Memory B cell (primary cell): ENCODE measurements around the gene FBXW8.

Source experiments
- ATAC-seq: fragments of 150-1000 bp; cut with Tn5 transposase; 2 replicates; pipeline ENCODE4 v1.10.0; 2021; ENCODE audit warnings: low read depth, mild to moderate bottlenecking, moderate library complexity
- DNase-seq, 2 donors: peaks; one replicate each; pipeline ENCODE4 v3.0.0; 2022; ENCODE audit warnings: low spot score in 2 of 2
- H3K27ac Mint-ChIP-seq: one replicate; pipeline ENCODE4 v1.8.0; 2022; ENCODE audit warnings: mild to moderate bottlenecking, moderate library complexity, mixed read lengths
- H3K27me3 Mint-ChIP-seq: one replicate; pipeline ENCODE4 v1.8.0; 2022; ENCODE audit warnings: mixed read lengths
- H3K36me3 Mint-ChIP-seq: one replicate; pipeline ENCODE4 v1.8.0; 2022; ENCODE audit warnings: mild to moderate bottlenecking, mixed read lengths
- H3K4me1 Mint-ChIP-seq: one replicate; pipeline ENCODE4 v1.8.0; 2022; ENCODE audit warnings: mixed read lengths
- H3K4me3 Mint-ChIP-seq: one replicate; pipeline ENCODE4 v1.8.0; 2022; ENCODE audit warnings: mild to moderate bottlenecking, moderate library complexity, mixed read lengths
- H3K9me3 Mint-ChIP-seq: one replicate; pipeline ENCODE4 v1.8.0; 2022; ENCODE audit warnings: mixed read lengths

FBXW8 gene

GRCh38 chr12:116880213-116880816 is 30.4 kb upstream of the FBXW8 start:
- no peaks in the 10 kb centered on the region for H3K36me3 Mint-ChIP-seq
- H3K4me1 Mint-ChIP-seq: peaks cover 30% of the 10 kb centered on the region
- H3K4me3 Mint-ChIP-seq: peak overlapping the region; percentile 93
- ATAC-seq (no peak), DNase-seq (peak in 1 of 2 donors; percentile 24)
- peak overlapping the region; percentile 64 for H3K27ac Mint-ChIP-seq
- peaks cover 13% of the 10 kb centered on the region for H3K27me3 Mint-ChIP-seq
- H3K9me3 Mint-ChIP-seq: no peaks in the 10 kb centered on the region

- peak; percentile 80 for ATAC-seq
- H3K4me1 Mint-ChIP-seq: peaks cover 30% of the 10 kb centered on the region
Observed at GRCh38 chr12:116880817-116881324, 29.9 kb upstream of the FBXW8 start.

GRCh38 chr12:116881325-116881876 is 29.3 kb upstream of the FBXW8 start, which contains the start of gene HRK:
TSS of gene HRK (minus strand) at chr12:116881441. CDS start at chr12:116881307, 134 bp downstream.
- Mint-ChIP-seq H3K27me3 (peaks cover 13% of the 10 kb centered on the region), H3K4me1 (peaks cover 30% of the 10 kb centered on the region), H3K27ac (peak within 1 kb of the TSS; percentile 64), H3K4me3 (peak within 1 kb of the TSS; percentile 93), H3K36me3 (no peaks in the 10 kb centered on the region), H3K9me3 (no peaks in the 10 kb centered on the region)
- ATAC-seq: peak; percentile 20
- peak in 1 of 2 donors; percentile 22 for DNase-seq

More at GRCh38 chr12:116880817-116881324, 29.9 kb upstream of the FBXW8 start:
- H3K36me3 Mint-ChIP-seq: no peaks in the 10 kb centered on the region
- H3K9me3 Mint-ChIP-seq: no peaks in the 10 kb centered on the region
- peak; percentile 49 to 57 for DNase-seq
- peaks cover 13% of the 10 kb centered on the region for H3K27me3 Mint-ChIP-seq
- H3K27ac Mint-ChIP-seq: peak overlapping the region; percentile 64
- peak overlapping the region; percentile 93 for H3K4me3 Mint-ChIP-seq

- Mint-ChIP-seq H3K27ac (peak overlapping the region; percentile 64), H3K27me3 (peaks cover 14% of the 10 kb centered on the region), H3K9me3 (no peaks in the 10 kb centered on the region), H3K36me3 (no peaks in the 10 kb centered on the region), H3K4me1 (peaks cover 30% of the 10 kb centered on the region), H3K4me3 (peak overlapping the region; percentile 76)
- no peak for ATAC-seq
- no peak for DNase-seq
Observed at GRCh38 chr12:116881877-116882507, 28.8 kb upstream of the FBXW8 start.

GRCh38 chr12:116882742-116883141 is 28.0 kb upstream of the FBXW8 start:
- ATAC-seq (peak; percentile 44), DNase-seq (peak in 1 of 2 donors; percentile 26)
- Mint-ChIP-seq H3K9me3 (no peaks in the 10 kb centered on the region), H3K4me1 (peaks cover 30% of the 10 kb centered on the region), H3K27ac (peak overlapping the region; percentile 64), H3K27me3 (peaks cover 14% of the 10 kb centered on the region), H3K36me3 (no peaks in the 10 kb centered on the region), H3K4me3 (peak overlapping the region; percentile 76)

- Mint-ChIP-seq H3K4me3 (no peak overlapping the region), H3K36me3 (no peaks in the 10 kb centered on the region), H3K27me3 (peaks cover 8% of the 10 kb centered on the region), H3K9me3 (no peaks in the 10 kb centered on the region), H3K4me1 (peaks cover 20% of the 10 kb centered on the region), H3K27ac (peak overlapping the region; percentile 31)
- ATAC-seq (no peak), DNase-seq (no peak)
Observed at GRCh38 chr12:116884871-116885270, 25.9 kb upstream of the FBXW8 start.

- H3K27me3 Mint-ChIP-seq: peaks cover 4% of the 10 kb centered on the region
- no peaks in the 10 kb centered on the region for H3K9me3 Mint-ChIP-seq
- peaks cover 14% of the 10 kb centered on the region for H3K4me1 Mint-ChIP-seq
- no peaks in the 10 kb centered on the region for H3K36me3 Mint-ChIP-seq
- DNase-seq: no peak
- no peak overlapping the region for H3K27ac Mint-ChIP-seq
- ATAC-seq: peak; percentile 50
- no peak overlapping the region for H3K4me3 Mint-ChIP-seq
Observed at GRCh38 chr12:116885491-116885890, 25.3 kb upstream of the FBXW8 start.

- no peaks in the 10 kb centered on the region for H3K9me3 Mint-ChIP-seq
- no peak overlapping the region for H3K27ac Mint-ChIP-seq
- ATAC-seq (no peak), DNase-seq (no peak)
- H3K36me3 Mint-ChIP-seq: no peaks in the 10 kb centered on the region
- H3K4me1 Mint-ChIP-seq: peaks cover 6% of the 10 kb centered on the region
- H3K4me3 Mint-ChIP-seq: no peak overlapping the region
- peaks cover 2% of the 10 kb centered on the region for H3K27me3 Mint-ChIP-seq
Observed at GRCh38 chr12:116887244-116887643, 23.5 kb upstream of the FBXW8 start.

GRCh38 chr12:116887897-116888296 is 22.9 kb upstream of the FBXW8 start:
- Mint-ChIP-seq H3K27me3 (peaks cover 2% of the 10 kb centered on the region), H3K4me3 (no peak overlapping the region), H3K4me1 (no peaks in the 10 kb centered on the region), H3K9me3 (no peaks in the 10 kb centered on the region), H3K27ac (no peak overlapping the region), H3K36me3 (no peaks in the 10 kb centered on the region)
- ATAC-seq: no peak
- DNase-seq: no peak

GRCh38 chr12:116890330-116890729 is 20.4 kb upstream of the FBXW8 start:
- Mint-ChIP-seq H3K36me3 (no peaks in the 10 kb centered on the region), H3K27me3 (peaks cover 2% of the 10 kb centered on the region), H3K9me3 (no peaks in the 10 kb centered on the region), H3K27ac (no peak overlapping the region), H3K4me3 (no peak overlapping the region), H3K4me1 (no peaks in the 10 kb centered on the region)
- no peak for DNase-seq
- ATAC-seq: no peak

- Mint-ChIP-seq H3K4me3 (no peak overlapping the region), H3K9me3 (no peaks in the 10 kb centered on the region), H3K27ac (no peak overlapping the region), H3K36me3 (no peaks in the 10 kb centered on the region), H3K4me1 (no peaks in the 10 kb centered on the region), H3K27me3 (peaks cover 2% of the 10 kb centered on the region)
- DNase-seq (no peak), ATAC-seq (no peak)
Observed at GRCh38 chr12:116891019-116891418, 19.7 kb upstream of the FBXW8 start.

- Mint-ChIP-seq H3K4me1 (no peaks in the 10 kb centered on the region), H3K27me3 (no peaks in the 10 kb centered on the region), H3K9me3 (no peaks in the 10 kb centered on the region), H3K36me3 (no peaks in the 10 kb centered on the region), H3K27ac (no peak overlapping the region), H3K4me3 (no peak overlapping the region)
- ATAC-seq (no peak), DNase-seq (no peak)
Observed at GRCh38 chr12:116892349-116893140, 18.2 kb upstream of the FBXW8 start.

- DNase-seq (no peak), ATAC-seq (no peak)
- Mint-ChIP-seq H3K27ac (no peak overlapping the region), H3K27me3 (peaks cover 9% of the 10 kb centered on the region), H3K4me3 (no peak overlapping the region), H3K4me1 (no peaks in the 10 kb centered on the region), H3K36me3 (no peaks in the 10 kb centered on the region), H3K9me3 (no peaks in the 10 kb centered on the region)
Observed at GRCh38 chr12:116894913-116895312, 15.8 kb upstream of the FBXW8 start.
